Spleen (tissue), 7 donors: ENCODE results near the gene GRK7.

Source experiments
- POLR2A ChIP-seq, 3 donors: fragments of 450-650 bp; IDR thresholded peaks; one replicate each; pipeline ENCODE4 v1.5.1; 2017; ENCODE audit warnings: antibody characterized with exemption in 3 of 3, mild to moderate bottlenecking in 1 of 3
- TF ChIP-seq, protein P1 (sequence below), 11 experiments: fragments of 200-600 bp in 7 of 11; fragments of 450-650 bp in 4 of 11; sonication (generic) in 4 of 11; IDR thresholded peaks in 8 of 11; conservative IDR thresholded peaks in 3 of 11; 1 replicate in 7 of 11; 2 replicates in 4 of 11; pipeline versions ENCODE4 v1.4.0 to v1.8.0; 2016 to 2021; ENCODE audit warnings: antibody characterized with exemption in 11 of 11, inconsistent platforms in 4 of 11, mild to moderate bottlenecking in 1 of 11
- donor health status: DM: no; HTN: no; CAD: no; lungs with moderate emphysema.
- donor health status: DM: no; HTN: no; CAD: no.
- donor health status: DM: no; HTN: no; CAD: no.

DNA sequence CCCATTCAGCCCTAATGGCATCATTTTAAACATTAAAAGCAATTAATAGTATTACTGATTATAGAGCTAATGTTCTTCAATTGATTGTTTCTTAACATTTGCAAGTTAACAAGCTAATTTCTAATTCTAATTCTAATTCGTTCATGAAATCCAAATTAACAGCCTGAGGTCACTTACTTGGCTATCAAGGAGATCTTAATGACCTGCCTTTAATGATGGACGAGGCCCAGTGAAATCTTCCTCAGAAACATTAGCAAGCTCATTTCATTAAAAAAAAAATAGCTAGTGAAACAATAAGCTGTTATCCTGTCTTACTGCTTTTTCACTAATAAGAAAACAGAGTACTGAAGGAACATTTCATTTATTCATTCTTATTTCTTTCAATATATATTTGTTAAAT, 40.6 kb upstream of the GRK7 start:
- TF ChIP-seq POLR2A (IDR thresholded peaks at IDR 0.05), result no peak
- TF ChIP-seq, protein P1, sequence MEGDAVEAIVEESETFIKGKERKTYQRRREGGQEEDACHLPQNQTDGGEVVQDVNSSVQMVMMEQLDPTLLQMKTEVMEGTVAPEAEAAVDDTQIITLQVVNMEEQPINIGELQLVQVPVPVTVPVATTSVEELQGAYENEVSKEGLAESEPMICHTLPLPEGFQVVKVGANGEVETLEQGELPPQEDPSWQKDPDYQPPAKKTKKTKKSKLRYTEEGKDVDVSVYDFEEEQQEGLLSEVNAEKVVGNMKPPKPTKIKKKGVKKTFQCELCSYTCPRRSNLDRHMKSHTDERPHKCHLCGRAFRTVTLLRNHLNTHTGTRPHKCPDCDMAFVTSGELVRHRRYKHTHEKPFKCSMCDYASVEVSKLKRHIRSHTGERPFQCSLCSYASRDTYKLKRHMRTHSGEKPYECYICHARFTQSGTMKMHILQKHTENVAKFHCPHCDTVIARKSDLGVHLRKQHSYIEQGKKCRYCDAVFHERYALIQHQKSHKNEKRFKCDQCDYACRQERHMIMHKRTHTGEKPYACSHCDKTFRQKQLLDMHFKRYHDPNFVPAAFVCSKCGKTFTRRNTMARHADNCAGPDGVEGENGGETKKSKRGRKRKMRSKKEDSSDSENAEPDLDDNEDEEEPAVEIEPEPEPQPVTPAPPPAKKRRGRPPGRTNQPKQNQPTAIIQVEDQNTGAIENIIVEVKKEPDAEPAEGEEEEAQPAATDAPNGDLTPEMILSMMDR (IDR thresholded peaks at IDR 0.05 in 8 of 11, conservative IDR thresholded peaks at IDR 0.05 in 3 of 11), result no peak
